Lower leg skin (tissue), 4 donors: ENCODE data around the gene ABAT. TPM values are rescaled to one million over a fixed set of nuclear protein-coding genes. Genes with fewer than 3 reads are reported as not detected.
"Not testable (repeated sequence)": the region's sequence is repeated elsewhere in the genome, so short reads cannot be mapped to it uniquely, and the experiment has no call there.

ENCODE experiments used
- DNase-seq, 2 donors: peaks; one replicate each; pipeline ENCODE4 v3.0.0-alpha.2; 2019; ENCODE audit warnings: low spot score in 2 of 2
- H3K4me3 ChIP-seq: fragments of 200-600 bp; sonication (generic); 2 replicates; pipeline ENCODE4 v1.5.1; 2017; ENCODE audit warnings: mild to moderate bottlenecking, low read depth; ENCODE audit not compliant: poor library complexity, severe bottlenecking
- CTCF ChIP-seq, 3 donors: fragments of 450-650 bp; IDR thresholded peaks; one replicate each; pipeline ENCODE4 v1.5.1; 2016; ENCODE audit warnings: antibody characterized with exemption in 3 of 3, mild to moderate bottlenecking in 3 of 3, moderate library complexity in 2 of 3
- POLR2A ChIP-seq, 2 donors: fragments of 450-650 bp; IDR thresholded peaks; one replicate each; pipeline ENCODE4 v1.6.1; 2016 to 2017; ENCODE audit warnings: antibody characterized with exemption in 2 of 2, mild to moderate bottlenecking in 1 of 2, moderate library complexity in 1 of 2
- WGBS, 2 donors: methylation state at CpG; one replicate each; pipeline ENCODE4 v1.1.5; 2018; 5-methylcytosine and 5-hydroxymethylcytosine counted together
- intact Hi-C: fragments of 100-400 bp; cut with DNase I; formaldehyde crosslinking; loops from one replicate; pipeline ENCODE4 v1.15.0; 2023; ENCODE audit warnings: low total_unique reads
- total RNA-seq, 4 donors: library from RNA; depleted of rRNA; stranded (reverse); fragments of >200 nt; gene quantifications; one replicate each; pipeline ENCODE4 v1.1.0, GENCODE V29; 2016

The ABAT gene
- total RNA-seq, 4 donors from 2014 or later, result 1.5 to 5.1 (median 2.6) TPM

DNA sequence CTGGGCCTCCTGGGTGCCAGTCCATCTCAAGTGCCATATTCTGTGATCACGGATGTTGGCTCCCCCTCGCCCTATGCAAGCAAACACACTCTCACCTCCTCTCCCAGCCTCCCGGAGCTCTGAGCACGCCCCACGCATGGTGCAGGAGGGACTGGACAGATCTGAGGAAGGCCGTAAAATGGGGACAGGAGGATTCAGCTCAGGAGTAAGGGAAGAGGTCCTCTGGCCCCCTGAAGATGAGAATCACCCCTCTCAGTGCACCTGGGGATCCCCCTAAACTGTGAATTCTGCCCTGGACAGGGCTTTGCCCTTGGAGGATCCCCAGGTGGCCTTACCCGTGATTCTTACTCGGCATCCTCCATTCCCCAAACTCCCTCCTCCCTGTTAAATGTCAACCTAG is 107.4 kb downstream of the ABAT start:
- DNase-seq, result no peak
- intact Hi-C loops, result no loop called here
- WGBS, 2 donors, result 95 to 98% methylated on average over 8 of the region's 8 CpGs
- TF ChIP-seq POLR2A (IDR thresholded peaks at IDR 0.05), result no peak
- TF ChIP-seq CTCF (IDR thresholded peaks at IDR 0.05), result no peak
- H3K4me3 ChIP-seq, result no peak overlapping the region

GRCh38 chr16:8782673-8783072 is 108.3 kb downstream of the ABAT start:
- no peak overlapping the region for H3K4me3 ChIP-seq
- WGBS, 2 donors, result 68 to 80% methylated on average over 6 of the region's 6 CpGs
- intact Hi-C loops, result no loop called here
- DNase-seq, result no peak
- TF ChIP-seq CTCF (IDR thresholded peaks at IDR 0.05), result no peak
- no peak for TF ChIP-seq POLR2A (IDR thresholded peaks at IDR 0.05)

- TF ChIP-seq CTCF (IDR thresholded peaks at IDR 0.05), result no peak
- H3K4me3 ChIP-seq, result no peak overlapping the region
- 83 to 84% methylated on average over 6 of the region's 6 CpGs for WGBS, 2 donors
- intact Hi-C loops, result no loop called here
- DNase-seq, result no peak
These were observed 111.0 kb downstream of the ABAT start for GRCh38 chr16:8785408-8785807.

- DNase-seq, intact Hi-C loops, H3K4me3 ChIP-seq: not testable (repeated sequence)
- WGBS, 2 donors, result 89 to 91% methylated on average over 11 of the region's 11 CpGs
These were observed 111.9 kb downstream of the ABAT start for GRCh38 chr16:8786316-8786715.

- WGBS, 2 donors, result 73 to 74% methylated on average over 8 of the region's 8 CpGs
- DNase-seq, result peak in 1 of 2 donors; percentile 57
- H3K4me3 ChIP-seq, result no peak overlapping the region
- intact Hi-C loops, result no loop called here
- no peak for TF ChIP-seq CTCF (IDR thresholded peaks at IDR 0.05)
- no peak for TF ChIP-seq POLR2A (IDR thresholded peaks at IDR 0.05)
These were observed 114.3 kb downstream of the ABAT start for GRCh38 chr16:8788578-8789172.

DNA sequence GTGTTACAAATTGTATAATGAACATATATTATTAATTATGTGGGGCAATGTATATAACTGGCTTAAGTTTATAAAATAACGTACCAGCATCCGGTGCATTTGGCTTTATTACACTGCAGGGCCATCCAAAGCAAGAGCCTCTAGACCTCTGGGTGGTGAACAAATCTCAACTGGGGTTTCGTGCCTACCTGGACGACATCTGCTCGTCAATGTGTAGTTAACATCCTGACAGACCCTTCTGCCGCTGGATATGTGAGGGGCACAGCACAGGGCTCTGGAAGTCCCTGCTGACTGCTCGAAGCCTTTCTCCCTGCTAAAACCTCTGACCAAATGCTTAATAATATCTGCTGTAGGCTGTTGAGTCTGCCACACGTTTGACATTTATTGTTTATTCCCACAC is 120.7 kb downstream of the ABAT start:
- DNase-seq, result no peak
- WGBS, 2 donors, result 85 to 86% methylated on average over 8 of the region's 8 CpGs
- TF ChIP-seq POLR2A (IDR thresholded peaks at IDR 0.05) (no peak), CTCF (IDR thresholded peaks at IDR 0.05) (no peak)
- intact Hi-C loops, result no loop called here
- H3K4me3 ChIP-seq, result no peak overlapping the region
